ENCODE data around the gene B3GNT9. TPM values are rescaled to one million over a fixed set of nuclear protein-coding genes. Genes with fewer than 3 reads are reported as not detected.

B3GNT9 gene
- total RNA-seq, 1 experiment from 2014 or later: 2.3 TPM

- ATAC-seq: no peak
- intact Hi-C loops (cut with micrococcal nuclease): no loop called here
- Histone ChIP-seq H3K9me3 (ENCODE audit: low read length) (no peaks in the 10 kb centered on the region), H3F3A (ENCODE audit: low read length, unreplicated experiment) (no peaks in the 10 kb centered on the region), H3K4me3 (ENCODE audit: low read length) (no peak overlapping the region), H3K4me1 (ENCODE audit: insufficient read depth, low read length) (no peaks in the 10 kb centered on the region), H3K27me3 (ENCODE audit: low read length) (no peaks in the 10 kb centered on the region), H3K36me3 (ENCODE audit: low read depth, low read length) (no peaks in the 10 kb centered on the region; the same call in 1 of the 2 replicates), H3K79me2 (ENCODE audit: low read length) (no peaks in the 10 kb centered on the region), H3K9me2 (replicated peaks; ENCODE audit: low read length) (no peaks in the 10 kb centered on the region), H3K9ac (ENCODE audit: low read length) (no peak overlapping the region), H3K27ac (ENCODE audit: low read length) (no peak overlapping the region), H4K20me1 (ENCODE audit: low read length) (no peaks in the 10 kb centered on the region), H3K4me2 (ENCODE audit: low read length) (no peak overlapping the region), H2AFZ (ENCODE audit: low read length) (no peak overlapping the region)
- ChIA-PET CTCF (no interaction called here), POLR2A (ENCODE audit: unreplicated experiment) (no interaction called here)
- no TSS peak for BruUV-seq (replicated peaks)
- DNase-seq: no peak
- TF ChIP-seq CTCF (conservative IDR thresholded peaks at IDR 0.05; ENCODE audit: low read depth, low read length) (no peak), EZH2 (IDR thresholded peaks at IDR 0.05; ENCODE audit: low read length, unreplicated experiment) (no peak), EZH2phosphoT487 (IDR thresholded peaks at IDR 0.05; ENCODE audit: borderline replicate concordance, low read length) (no peak)
These were observed 1.3 kb downstream of the B3GNT9 start for GRCh38 chr16:67149276-67150046.

DNA sequence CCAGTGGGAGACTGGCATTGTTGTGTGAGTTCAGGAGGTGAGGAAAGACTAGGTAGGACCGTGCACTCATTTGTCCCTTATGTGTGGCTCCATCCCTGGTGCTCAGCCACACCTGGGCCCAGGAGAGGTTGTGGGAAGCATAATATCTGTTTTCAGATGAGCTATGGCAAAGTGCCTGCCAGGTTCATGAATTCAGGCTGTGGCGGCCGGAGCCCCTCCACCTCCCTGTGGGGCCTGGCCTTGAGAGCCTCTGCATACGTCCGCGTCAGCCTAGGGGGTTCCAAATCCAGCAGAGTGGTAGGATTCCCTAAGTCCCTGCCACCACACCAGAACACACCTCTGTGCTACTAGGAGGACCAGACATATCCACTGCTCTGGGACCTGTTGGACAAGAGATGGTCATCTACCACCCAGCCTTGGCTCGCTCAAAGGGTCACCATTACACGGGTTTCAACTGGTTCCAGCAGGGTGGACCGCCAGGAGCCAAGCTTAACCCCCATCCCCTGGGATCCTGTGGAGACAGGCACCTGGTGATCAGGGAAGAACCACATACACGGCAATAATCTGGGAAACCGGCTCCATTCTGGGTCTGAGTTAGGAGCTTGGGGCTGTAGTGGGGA, 2.0 kb downstream of the B3GNT9 start:
- POLR2A ChIA-PET (ENCODE audit: unreplicated experiment): no interaction called here
- no peaks in the 10 kb centered on the region; the same call in 1 of the 2 replicates for H3K36me3 ChIP-seq (ENCODE audit: low read depth, low read length)
- no peaks in the 10 kb centered on the region for H3F3A ChIP-seq (ENCODE audit: low read length, unreplicated experiment)
- H3K9me3 ChIP-seq (ENCODE audit: low read length): no peaks in the 10 kb centered on the region
- CTCF ChIA-PET: no interaction called here
- no peaks in the 10 kb centered on the region for H3K27me3 ChIP-seq (ENCODE audit: low read length)
- no peaks in the 10 kb centered on the region for H3K79me2 ChIP-seq (ENCODE audit: low read length)
- no peak overlapping the region for H3K4me2 ChIP-seq (ENCODE audit: low read length)
- TF ChIP-seq CTCF (conservative IDR thresholded peaks at IDR 0.05; ENCODE audit: low read depth, low read length) (no peak), EZH2phosphoT487 (IDR thresholded peaks at IDR 0.05; ENCODE audit: borderline replicate concordance, low read length) (no peak), EZH2 (IDR thresholded peaks at IDR 0.05; ENCODE audit: low read length, unreplicated experiment) (no peak)
- H2AFZ ChIP-seq (ENCODE audit: low read length): no peak overlapping the region
- H3K9ac ChIP-seq (ENCODE audit: low read length): no peak overlapping the region
- intact Hi-C loops (cut with micrococcal nuclease): no loop called here
- no peak overlapping the region for H3K27ac ChIP-seq (ENCODE audit: low read length)
- H3K4me1 ChIP-seq (ENCODE audit: insufficient read depth, low read length): no peaks in the 10 kb centered on the region
- BruUV-seq (replicated peaks): TSS peak; percentile 26
- no peak overlapping the region for H3K4me3 ChIP-seq (ENCODE audit: low read length)
- H4K20me1 ChIP-seq (ENCODE audit: low read length): no peaks in the 10 kb centered on the region
- H3K9me2 ChIP-seq (replicated peaks; ENCODE audit: low read length): no peaks in the 10 kb centered on the region
- DNase-seq (no peak), ATAC-seq (no peak)

GRCh38 chr16:67148221-67148620, 2.6 kb downstream of the B3GNT9 start:
- H3K9me3 ChIP-seq (ENCODE audit: low read length): no peaks in the 10 kb centered on the region
- H3F3A ChIP-seq (ENCODE audit: low read length, unreplicated experiment): no peaks in the 10 kb centered on the region
- no peak overlapping the region for H3K9ac ChIP-seq (ENCODE audit: low read length)
- no peak overlapping the region for H3K27ac ChIP-seq (ENCODE audit: low read length)
- no peaks in the 10 kb centered on the region; the same call in 1 of the 2 replicates for H3K36me3 ChIP-seq (ENCODE audit: low read depth, low read length)
- TF ChIP-seq EZH2 (IDR thresholded peaks at IDR 0.05; ENCODE audit: low read length, unreplicated experiment) (no peak), EZH2phosphoT487 (IDR thresholded peaks at IDR 0.05; ENCODE audit: borderline replicate concordance, low read length) (no peak), CTCF (conservative IDR thresholded peaks at IDR 0.05; ENCODE audit: low read depth, low read length) (no peak)
- intact Hi-C loops (cut with micrococcal nuclease): no loop called here
- ChIA-PET CTCF (no interaction called here), POLR2A (ENCODE audit: unreplicated experiment) (no interaction called here)
- H4K20me1 ChIP-seq (ENCODE audit: low read length): no peaks in the 10 kb centered on the region
- DNase-seq: no peak
- no peaks in the 10 kb centered on the region for H3K9me2 ChIP-seq (replicated peaks; ENCODE audit: low read length)
- H3K4me1 ChIP-seq (ENCODE audit: insufficient read depth, low read length): no peaks in the 10 kb centered on the region
- no TSS peak for BruUV-seq (replicated peaks)
- H3K4me2 ChIP-seq (ENCODE audit: low read length): no peak overlapping the region
- H3K4me3 ChIP-seq (ENCODE audit: low read length): no peak overlapping the region
- H3K79me2 ChIP-seq (ENCODE audit: low read length): no peaks in the 10 kb centered on the region
- ATAC-seq: no peak
- H2AFZ ChIP-seq (ENCODE audit: low read length): no peak overlapping the region
- H3K27me3 ChIP-seq (ENCODE audit: low read length): no peaks in the 10 kb centered on the region
